Measurements from ENCODE around the gene FAM117B. TPM values are rescaled to one million over a fixed set of nuclear protein-coding genes. Genes with fewer than 3 reads are reported as not detected.

The FAM117B gene
- total RNA-seq, 2 experiments from 2014 or later, result 46.8 to 50.4 TPM

DNA sequence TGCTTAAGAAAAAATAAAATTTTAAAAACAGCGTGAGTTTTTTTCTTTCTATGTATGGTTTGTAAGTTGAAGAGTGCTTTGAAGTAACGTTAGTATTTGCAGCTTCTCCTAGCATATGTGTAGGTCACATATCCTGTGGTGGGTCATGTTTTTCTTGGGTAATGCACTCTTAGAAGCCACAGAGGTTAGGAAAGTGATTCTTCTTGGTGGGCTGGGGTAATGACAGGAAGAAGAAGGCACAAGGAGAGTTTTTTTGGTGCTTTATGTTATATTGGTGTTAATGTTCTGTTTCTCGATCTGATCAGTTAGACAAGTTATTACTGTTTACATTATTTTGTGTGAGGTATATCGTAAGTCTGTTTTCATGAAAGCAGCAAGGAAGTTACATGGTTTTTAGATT, 127.8 kb downstream of the FAM117B start:
- Histone ChIP-seq H3K36me3 (ENCODE audit: insufficient read depth, low read length) (peaks cover 37% of the 10 kb centered on the region), H3K27me3 (ENCODE audit: control insufficient read depth in 1 of 2, insufficient read depth in 2 of 2, low read length in 2 of 2) (no peaks in the 10 kb centered on the region), H3K9me3 (ENCODE audit: control insufficient read depth in 1 of 2, insufficient read depth in 1 of 2, low read length in 2 of 2) (no peaks in the 10 kb centered on the region), H3K4me1 (ENCODE audit: insufficient read depth, low read length) (peaks cover 4% of the 10 kb centered on the region), H3K4me3 (ENCODE audit: low read length) (no peak overlapping the region), H3K27ac (ENCODE audit: low read depth in 1 of 2, low read length in 2 of 2) (no peak overlapping the region)
- intact Hi-C loops (cut with DNase I, micrococcal nuclease), result loop anchor here (2.0 to 5.0 kb wide), 2 partner anchors 130 to 174 kb away; partner anchors contain the start of gene FAM117B (in 1 of the 2)
- ATAC-seq (ENCODE audit: poor library complexity) (peak; percentile 90), DNase-seq (peak in 3 of 14 experiments; percentile 39 to 45 (median 40))
- Mint-ChIP-seq H3K9me3 (no peaks in the 10 kb centered on the region), H3K4me1 (ENCODE audit: low read depth) (peaks cover 59% of the 10 kb centered on the region), H3K4me3 (peak overlapping the region; percentile 52), H3K27ac (peak overlapping the region; percentile 84), H3K27me3 (no peaks in the 10 kb centered on the region), H3K36me3 (ENCODE audit: low read depth) (peaks cover 86% of the 10 kb centered on the region)
- POLR2A ChIA-PET, result interaction anchor here (0.5 to 4.6 kb wide), 6 partner anchors 9 to 128 kb away, joined by 3 to 32 read pairs (median 3); partner anchors contain the start of gene FAM117B
- TF ChIP-seq, protein P1, sequence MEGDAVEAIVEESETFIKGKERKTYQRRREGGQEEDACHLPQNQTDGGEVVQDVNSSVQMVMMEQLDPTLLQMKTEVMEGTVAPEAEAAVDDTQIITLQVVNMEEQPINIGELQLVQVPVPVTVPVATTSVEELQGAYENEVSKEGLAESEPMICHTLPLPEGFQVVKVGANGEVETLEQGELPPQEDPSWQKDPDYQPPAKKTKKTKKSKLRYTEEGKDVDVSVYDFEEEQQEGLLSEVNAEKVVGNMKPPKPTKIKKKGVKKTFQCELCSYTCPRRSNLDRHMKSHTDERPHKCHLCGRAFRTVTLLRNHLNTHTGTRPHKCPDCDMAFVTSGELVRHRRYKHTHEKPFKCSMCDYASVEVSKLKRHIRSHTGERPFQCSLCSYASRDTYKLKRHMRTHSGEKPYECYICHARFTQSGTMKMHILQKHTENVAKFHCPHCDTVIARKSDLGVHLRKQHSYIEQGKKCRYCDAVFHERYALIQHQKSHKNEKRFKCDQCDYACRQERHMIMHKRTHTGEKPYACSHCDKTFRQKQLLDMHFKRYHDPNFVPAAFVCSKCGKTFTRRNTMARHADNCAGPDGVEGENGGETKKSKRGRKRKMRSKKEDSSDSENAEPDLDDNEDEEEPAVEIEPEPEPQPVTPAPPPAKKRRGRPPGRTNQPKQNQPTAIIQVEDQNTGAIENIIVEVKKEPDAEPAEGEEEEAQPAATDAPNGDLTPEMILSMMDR (IDR thresholded peaks at IDR 0.05), result no peak
- CTCF ChIA-PET, result no interaction called here

DNA sequence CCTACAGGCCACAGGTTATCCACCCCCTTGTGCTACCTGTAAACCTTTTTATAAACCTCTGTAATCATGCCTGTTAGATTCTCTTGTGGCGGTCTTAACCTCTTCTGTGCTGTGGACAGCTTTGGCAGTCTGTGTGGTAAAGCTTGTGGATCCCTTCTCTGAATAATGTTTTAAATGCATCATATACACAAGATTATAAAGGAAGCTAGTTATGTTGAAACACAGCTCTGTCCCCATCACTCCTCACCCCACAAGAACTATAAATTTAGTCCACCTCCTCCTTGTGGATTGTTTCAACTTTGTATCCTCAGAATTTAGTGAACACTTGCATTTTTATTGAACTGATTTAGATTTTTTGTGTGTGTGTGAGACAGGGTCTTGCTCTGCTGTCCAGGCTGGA, 129.1 kb downstream of the FAM117B start:
- H3K36me3 ChIP-seq (ENCODE audit: insufficient read depth, low read length), result peaks cover 29% of the 10 kb centered on the region
- CTCF ChIA-PET, result no interaction called here
- ATAC-seq (ENCODE audit: poor library complexity), result no peak
- TF ChIP-seq, protein P1 (IDR thresholded peaks at IDR 0.05), result no peak
- Mint-ChIP-seq H3K4me1 (ENCODE audit: low read depth) (peaks cover 64% of the 10 kb centered on the region), H3K27me3 (no peaks in the 10 kb centered on the region), H3K36me3 (ENCODE audit: low read depth) (peaks cover 81% of the 10 kb centered on the region), H3K4me3 (no peak overlapping the region), H3K27ac (peak overlapping the region; percentile 84), H3K9me3 (no peaks in the 10 kb centered on the region)
- H3K4me3 ChIP-seq (ENCODE audit: low read length), result no peak overlapping the region
- H3K27me3 ChIP-seq (ENCODE audit: control insufficient read depth in 1 of 2, insufficient read depth in 2 of 2, low read length in 2 of 2), result no peaks in the 10 kb centered on the region
- DNase-seq, result no peak
- H3K27ac ChIP-seq (ENCODE audit: low read depth in 1 of 2, low read length in 2 of 2), result no peak overlapping the region
- intact Hi-C loops (cut with DNase I, micrococcal nuclease), result loop anchor here (2.0 to 5.0 kb wide), 2 partner anchors 132 to 175 kb away; partner anchors contain the start of gene FAM117B (in 1 of the 2)
- H3K4me1 ChIP-seq (ENCODE audit: insufficient read depth, low read length), result peaks cover 4% of the 10 kb centered on the region
- POLR2A ChIA-PET, result interaction anchor here (4.6 kb wide), 1 partner anchor 129 kb away, joined by 32 read pairs; the partner anchor contains the start of gene FAM117B
- no peaks in the 10 kb centered on the region for H3K9me3 ChIP-seq (ENCODE audit: control insufficient read depth in 1 of 2, insufficient read depth in 1 of 2, low read length in 2 of 2)

DNA sequence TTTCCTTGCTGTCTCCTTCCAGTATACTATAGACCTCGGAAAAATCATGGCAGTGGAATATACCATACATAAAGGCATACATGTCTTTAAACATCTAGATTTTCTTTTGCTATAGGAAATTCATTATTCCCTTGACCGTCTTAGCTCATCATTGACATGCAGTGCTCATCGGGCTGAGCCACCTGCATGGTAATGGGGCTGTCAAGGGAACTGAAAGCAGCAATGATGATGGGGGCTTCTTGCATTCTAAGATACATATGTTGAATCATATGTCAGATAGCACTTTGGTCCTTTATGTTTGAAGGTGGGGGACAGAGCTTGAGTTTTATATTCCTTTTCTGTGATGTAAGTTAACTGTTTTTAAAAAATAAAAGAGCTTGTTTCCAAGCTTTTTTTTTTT, 130.2 kb downstream of the FAM117B start:
- H3K4me1 ChIP-seq (ENCODE audit: insufficient read depth, low read length), result peaks cover 4% of the 10 kb centered on the region
- no peaks in the 10 kb centered on the region for H3K9me3 Mint-ChIP-seq
- H3K27me3 ChIP-seq (ENCODE audit: control insufficient read depth in 1 of 2, insufficient read depth in 2 of 2, low read length in 2 of 2), result no peaks in the 10 kb centered on the region
- TF ChIP-seq, protein P1 (IDR thresholded peaks at IDR 0.05), result no peak
- ATAC-seq (ENCODE audit: poor library complexity), result no peak
- H3K4me3 Mint-ChIP-seq, result peak overlapping the region; percentile 16
- POLR2A ChIA-PET, result interaction anchor here (0.6 to 1.1 kb wide), 3 partner anchors 13 to 402 kb away, joined by 3 to 5 read pairs (median 3); no protein-coding TSS in a partner anchor
- peaks cover 77% of the 10 kb centered on the region for H3K36me3 Mint-ChIP-seq (ENCODE audit: low read depth)
- no peak overlapping the region for H3K4me3 ChIP-seq (ENCODE audit: low read length)
- H3K4me1 Mint-ChIP-seq (ENCODE audit: low read depth), result peaks cover 66% of the 10 kb centered on the region
- H3K9me3 ChIP-seq (ENCODE audit: control insufficient read depth in 1 of 2, insufficient read depth in 1 of 2, low read length in 2 of 2), result no peaks in the 10 kb centered on the region
- no peak for DNase-seq
- no peak overlapping the region for H3K27ac ChIP-seq (ENCODE audit: low read depth in 1 of 2, low read length in 2 of 2)
- no peaks in the 10 kb centered on the region for H3K27me3 Mint-ChIP-seq
- CTCF ChIA-PET, result interaction anchor here (1.2 kb wide), 1 partner anchor 177 kb away, joined by 3 read pairs; no protein-coding TSS in a partner anchor
- peaks cover 25% of the 10 kb centered on the region for H3K36me3 ChIP-seq (ENCODE audit: insufficient read depth, low read length)
- intact Hi-C loops (cut with DNase I, micrococcal nuclease), result loop anchor here in 1 of 2 experiments (5.0 kb wide), 1 partner anchor 133 kb away; the partner anchor contains the start of gene FAM117B
- peak overlapping the region; percentile 84 for H3K27ac Mint-ChIP-seq
